UCSD-AML1 (cell line): ENCODE results near the gene RCOR3.
"Not testable (repeated sequence)": the region's sequence is repeated elsewhere in the genome, so short reads cannot be mapped to it uniquely, and the experiment has no call there.

ENCODE experiments used
- DNase-seq: peaks from one replicate; lab custom pipeline; 2025; ENCODE audit not compliant: unreplicated experiment; lab: John Stamatoyannopoulos, UW

RCOR3 gene

GRCh38 chr1:211337430-211338223, 78.5 kb downstream of the RCOR3 start:
- DNase-seq: no peak

GRCh38 chr1:211338224-211338620, 79.1 kb downstream of the RCOR3 start:
- DNase-seq: no peak

DNA sequence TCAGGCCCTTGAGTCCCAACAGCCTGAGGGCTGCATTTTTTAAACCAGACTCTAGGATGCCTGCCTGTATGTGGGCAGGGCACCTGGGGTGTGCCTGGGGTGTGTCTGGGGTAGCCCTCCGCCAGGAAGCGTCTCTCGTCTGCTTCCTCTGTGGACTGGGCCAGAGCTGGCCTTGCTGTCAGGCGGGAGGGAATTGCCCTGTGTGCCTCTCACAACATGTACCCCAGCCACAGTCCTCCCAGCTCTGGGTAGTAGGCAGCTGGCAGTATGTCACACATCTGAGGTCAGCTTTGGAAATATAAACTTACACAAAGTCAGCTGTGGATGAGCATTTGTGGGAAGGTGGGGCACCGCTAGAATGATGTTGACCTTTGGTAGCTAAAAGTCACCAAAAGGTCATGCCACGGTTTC, 80.5 kb downstream of the RCOR3 start:
- peak; percentile 49 for DNase-seq

GRCh38 chr1:211340622-211341507, 81.7 kb downstream of the RCOR3 start:
- DNase-seq: no peak

GRCh38 chr1:211341999-211342398, 82.8 kb downstream of the RCOR3 start:
- no peak for DNase-seq

- no peak for DNase-seq
Observed at GRCh38 chr1:211343607-211344006, 84.4 kb downstream of the RCOR3 start.

DNA sequence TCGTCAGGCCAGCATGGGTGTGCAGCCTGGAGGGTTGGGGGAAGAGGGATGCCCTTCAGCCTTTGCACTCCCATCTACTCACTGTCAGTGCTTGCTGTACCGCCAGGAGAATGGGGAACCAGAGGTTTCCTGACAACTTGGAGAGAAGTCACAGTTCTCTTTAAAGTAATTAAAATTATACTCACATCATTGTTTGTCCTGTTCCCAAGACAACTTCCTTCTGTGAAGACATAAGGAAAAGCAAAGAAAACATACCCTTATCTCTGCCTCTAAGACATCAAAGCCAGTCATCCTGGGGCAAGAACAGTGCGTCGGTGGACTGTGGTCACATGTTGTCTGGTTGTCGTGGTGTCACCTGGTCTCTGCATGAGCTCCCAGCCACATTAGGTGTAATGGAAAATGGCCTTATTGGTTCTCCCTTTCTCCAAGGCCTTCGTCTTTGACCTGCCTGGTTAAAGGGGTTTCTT, 85.0 kb downstream of the RCOR3 start:
- DNase-seq: no peak

DNA sequence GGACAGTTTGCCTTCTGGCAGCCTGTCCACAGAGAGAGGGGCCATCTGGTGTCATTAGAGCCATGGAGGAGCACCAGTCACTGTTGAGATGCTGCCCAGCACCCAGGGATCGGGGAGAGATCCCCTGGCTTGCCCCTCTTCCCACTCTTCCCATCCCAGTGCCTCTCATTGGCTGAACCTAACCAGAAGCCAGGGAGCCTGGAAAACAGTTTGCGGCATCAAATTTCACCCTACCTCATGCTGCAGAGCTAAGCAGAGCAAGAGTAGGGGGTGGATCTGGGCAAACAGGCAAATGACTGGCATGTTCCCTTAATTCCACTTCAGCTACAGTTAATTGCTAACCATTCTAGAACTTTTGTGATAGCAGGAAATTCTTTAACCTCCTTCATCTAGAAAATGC, 86.6 kb downstream of the RCOR3 start:
- no peak for DNase-seq

- DNase-seq: no peak
Observed at GRCh38 chr1:211347077-211347844, 88.1 kb downstream of the RCOR3 start.

- no peak for DNase-seq
Observed at GRCh38 chr1:211348547-211348946, 89.4 kb downstream of the RCOR3 start.

GRCh38 chr1:211349741-211350140, 90.6 kb downstream of the RCOR3 start:
- no peak for DNase-seq

DNA sequence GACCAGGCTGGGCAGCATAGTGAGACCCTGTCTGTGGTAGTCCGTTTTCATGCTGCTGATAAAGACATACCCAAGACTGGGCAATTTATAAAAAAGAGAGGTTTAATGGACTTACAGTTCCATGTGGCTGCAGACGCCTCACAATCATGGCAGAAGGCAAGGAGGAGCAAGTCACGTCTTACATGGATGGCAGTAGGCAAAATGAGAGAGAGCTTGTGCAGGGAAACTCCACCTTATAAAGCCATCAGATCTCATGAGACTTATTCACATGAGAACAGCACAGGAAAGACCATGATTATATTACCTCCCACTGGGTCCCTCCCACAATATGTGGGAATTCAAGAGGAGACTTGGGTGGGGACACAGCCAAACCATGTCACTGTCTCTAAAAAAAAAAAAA, 92.9 kb downstream of the RCOR3 start:
- DNase-seq: not testable (repeated sequence)

- no peak for DNase-seq
Observed at GRCh38 chr1:211352465-211352864, 93.3 kb downstream of the RCOR3 start.

GRCh38 chr1:211352985-211353515, 93.9 kb downstream of the RCOR3 start:
- peak; percentile 54 for DNase-seq

GRCh38 chr1:211353562-211354212, 94.5 kb downstream of the RCOR3 start:
- no peak for DNase-seq

DNA sequence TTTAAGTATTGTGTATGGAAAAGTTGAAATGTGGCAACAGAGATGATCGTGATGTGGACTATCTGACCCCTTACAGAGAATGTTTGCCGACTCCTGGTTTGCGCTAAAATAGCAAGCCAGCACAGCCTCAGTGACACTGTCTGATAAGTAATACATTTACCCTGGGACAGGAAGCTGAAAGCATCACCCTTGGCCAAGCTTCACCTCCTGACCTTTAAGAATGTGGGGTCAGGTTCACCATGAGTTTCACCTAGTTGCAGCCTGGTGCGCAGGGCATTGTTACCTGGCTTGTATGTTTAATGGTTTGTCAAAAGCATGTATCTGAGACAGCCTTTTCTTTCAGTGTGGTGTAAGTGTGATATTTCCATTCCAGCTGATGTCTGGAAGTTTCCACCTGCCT, 96.7 kb downstream of the RCOR3 start:
- DNase-seq: no peak

DNA sequence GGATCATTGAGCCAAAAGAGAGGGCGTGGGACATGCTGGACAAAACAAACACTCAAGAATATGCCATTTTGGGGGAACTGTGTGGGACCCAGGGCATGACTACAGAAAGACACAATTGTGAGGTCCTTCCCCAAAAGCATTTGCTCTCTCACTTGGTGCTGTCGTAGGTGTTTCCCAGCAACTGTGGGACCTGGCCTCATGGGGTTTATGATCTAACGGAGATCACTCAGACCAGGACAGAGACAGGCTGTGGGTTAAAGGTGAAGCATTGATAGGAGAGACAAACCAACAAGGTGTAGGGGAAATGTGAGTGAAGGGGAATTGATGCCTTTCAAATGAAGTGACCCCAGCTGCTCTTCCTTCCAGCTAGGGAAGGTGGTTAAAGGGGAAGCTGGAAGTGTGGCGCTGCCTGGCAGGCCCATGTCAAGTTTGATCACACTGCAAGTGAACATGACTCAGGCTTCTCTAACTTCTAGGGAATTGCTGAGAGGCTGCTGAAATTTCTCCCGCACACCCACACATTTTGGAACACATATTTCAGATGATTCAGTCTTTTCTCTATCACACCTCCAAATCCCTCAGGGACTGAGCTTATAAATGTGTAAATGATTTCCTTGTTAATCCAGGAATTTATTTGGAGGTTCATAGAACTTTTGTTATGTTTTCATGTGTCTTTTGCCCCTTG, 97.7 kb downstream of the RCOR3 start:
- DNase-seq: no peak

DNA sequence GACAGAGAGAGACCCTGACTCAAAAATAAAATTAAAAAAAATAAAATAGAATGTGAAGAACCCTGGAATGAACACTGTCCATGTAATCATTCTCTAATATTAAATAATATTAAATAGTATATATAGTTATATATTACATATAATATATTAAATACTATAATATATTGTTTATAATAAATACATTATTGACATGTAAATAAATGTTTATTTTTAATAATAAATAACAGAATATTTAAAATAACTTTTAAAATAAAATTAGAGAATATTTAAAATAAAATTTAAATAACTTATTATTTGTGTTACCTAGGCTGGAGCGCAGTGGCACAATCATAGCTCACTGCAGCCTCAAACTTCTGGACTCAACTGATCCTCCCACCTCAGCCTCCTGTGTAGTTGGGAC, 99.5 kb downstream of the RCOR3 start:
- DNase-seq: no peak

DNA sequence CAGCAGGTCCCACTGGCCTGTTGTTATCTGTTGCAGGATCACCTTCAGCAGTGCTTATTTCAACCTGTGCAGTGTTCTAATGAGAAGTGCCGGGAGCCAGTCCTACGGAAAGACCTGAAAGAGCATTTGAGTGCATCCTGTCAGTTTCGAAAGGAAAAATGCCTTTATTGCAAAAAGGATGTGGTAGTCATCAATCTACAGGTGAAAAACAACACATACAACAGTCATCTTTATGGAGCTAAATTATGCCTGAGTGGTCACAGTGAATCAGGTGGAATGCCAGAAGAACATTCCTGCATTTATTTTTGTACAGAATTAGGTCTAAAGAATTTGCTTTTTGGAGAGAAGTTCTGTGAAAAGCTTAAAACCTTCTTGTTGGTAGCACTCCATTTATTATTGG, 100.7 kb downstream of the RCOR3 start:
- no peak for DNase-seq

DNA sequence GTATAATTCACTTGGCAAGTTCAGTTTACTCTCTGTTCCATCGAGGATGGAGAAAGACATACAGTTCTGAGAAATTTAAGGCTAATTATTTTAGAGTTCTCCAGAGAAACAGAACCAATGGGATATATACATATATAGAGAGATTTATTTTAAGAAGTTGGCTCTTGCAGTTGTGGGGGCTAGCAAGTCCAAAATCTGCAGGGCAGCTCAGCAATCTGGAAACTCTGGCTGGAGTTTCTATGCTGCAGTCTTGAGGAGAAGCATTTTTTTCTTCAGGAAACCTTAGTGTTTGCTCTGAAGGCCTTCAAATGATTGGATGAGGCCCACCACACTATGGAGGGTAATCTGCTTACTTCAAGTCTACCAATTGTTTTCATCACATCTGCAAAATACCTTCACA, 102.0 kb downstream of the RCOR3 start:
- no peak for DNase-seq
